GM12865 (cell line): ENCODE data around the gene CD160.

Experiments
- DNase-seq: peaks from one replicate; pipeline ENCODE4 v3.0.0; 2010; ENCODE audit warnings: low read depth
- H3K4me3 ChIP-seq: 2 replicates; pipeline ENCODE4 v1.5.1; 2011; ENCODE audit warnings: mild to moderate bottlenecking, low read depth, low read length, control low read depth
- TF ChIP-seq, protein P1 (sequence below): IDR thresholded peaks from 2 replicates; pipeline ENCODE4 v1.5.1; 2011; ENCODE audit warnings: low read length, control low read depth, low read depth, inconsistent platforms; ENCODE audit not compliant: insufficient read depth; ENCODE audit errors: missing control alignments

Gene CD160

DNA sequence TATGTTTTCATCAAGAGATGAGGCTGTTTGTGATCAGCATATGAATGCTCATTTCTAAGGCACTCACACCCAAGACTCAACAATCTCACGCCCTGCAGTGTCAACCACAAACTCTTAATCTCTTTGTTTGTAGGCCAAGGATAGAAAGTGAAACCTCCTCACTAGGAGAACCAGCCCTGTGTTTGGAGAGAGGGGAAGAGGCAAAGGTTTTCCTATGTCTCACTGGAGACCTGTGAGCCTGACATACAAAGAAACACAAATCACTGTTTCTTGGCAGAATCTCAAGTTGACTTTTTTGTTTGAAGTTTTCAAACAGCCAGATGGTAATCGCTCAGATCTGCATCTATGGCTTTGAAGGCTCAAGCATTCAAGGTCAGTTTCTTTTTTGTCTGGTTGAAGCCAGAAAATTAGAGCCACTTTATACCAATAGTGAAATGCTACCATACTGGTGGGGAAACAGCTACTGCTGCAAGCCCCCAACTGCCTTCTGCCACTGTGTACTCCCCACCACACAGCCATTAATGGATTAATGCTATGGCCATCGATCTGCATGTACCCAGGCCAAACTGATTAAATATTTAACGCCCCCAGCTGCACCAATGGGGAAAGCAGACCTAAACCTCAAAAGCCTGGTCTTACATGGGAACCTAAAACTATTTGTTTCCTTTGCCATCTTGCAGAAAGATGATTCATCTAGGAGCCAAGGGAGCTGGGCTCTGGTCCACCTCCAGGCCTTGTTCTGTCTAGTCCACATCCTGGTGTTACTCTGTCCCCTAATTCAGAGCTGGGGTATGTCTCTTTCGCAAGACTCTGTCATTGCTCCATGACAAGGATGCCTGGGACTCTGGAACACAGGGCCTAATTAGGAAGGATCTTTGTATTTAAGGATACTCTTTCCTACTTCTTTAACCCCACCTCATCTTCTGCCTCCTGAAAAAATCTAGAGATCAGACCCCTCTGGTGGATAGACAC is 28.4 kb upstream of the CD160 start:
- DNase-seq: peak; percentile 73
- TF ChIP-seq, protein P1, sequence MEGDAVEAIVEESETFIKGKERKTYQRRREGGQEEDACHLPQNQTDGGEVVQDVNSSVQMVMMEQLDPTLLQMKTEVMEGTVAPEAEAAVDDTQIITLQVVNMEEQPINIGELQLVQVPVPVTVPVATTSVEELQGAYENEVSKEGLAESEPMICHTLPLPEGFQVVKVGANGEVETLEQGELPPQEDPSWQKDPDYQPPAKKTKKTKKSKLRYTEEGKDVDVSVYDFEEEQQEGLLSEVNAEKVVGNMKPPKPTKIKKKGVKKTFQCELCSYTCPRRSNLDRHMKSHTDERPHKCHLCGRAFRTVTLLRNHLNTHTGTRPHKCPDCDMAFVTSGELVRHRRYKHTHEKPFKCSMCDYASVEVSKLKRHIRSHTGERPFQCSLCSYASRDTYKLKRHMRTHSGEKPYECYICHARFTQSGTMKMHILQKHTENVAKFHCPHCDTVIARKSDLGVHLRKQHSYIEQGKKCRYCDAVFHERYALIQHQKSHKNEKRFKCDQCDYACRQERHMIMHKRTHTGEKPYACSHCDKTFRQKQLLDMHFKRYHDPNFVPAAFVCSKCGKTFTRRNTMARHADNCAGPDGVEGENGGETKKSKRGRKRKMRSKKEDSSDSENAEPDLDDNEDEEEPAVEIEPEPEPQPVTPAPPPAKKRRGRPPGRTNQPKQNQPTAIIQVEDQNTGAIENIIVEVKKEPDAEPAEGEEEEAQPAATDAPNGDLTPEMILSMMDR: no peak
- no peak overlapping the region for H3K4me3 ChIP-seq

DNA sequence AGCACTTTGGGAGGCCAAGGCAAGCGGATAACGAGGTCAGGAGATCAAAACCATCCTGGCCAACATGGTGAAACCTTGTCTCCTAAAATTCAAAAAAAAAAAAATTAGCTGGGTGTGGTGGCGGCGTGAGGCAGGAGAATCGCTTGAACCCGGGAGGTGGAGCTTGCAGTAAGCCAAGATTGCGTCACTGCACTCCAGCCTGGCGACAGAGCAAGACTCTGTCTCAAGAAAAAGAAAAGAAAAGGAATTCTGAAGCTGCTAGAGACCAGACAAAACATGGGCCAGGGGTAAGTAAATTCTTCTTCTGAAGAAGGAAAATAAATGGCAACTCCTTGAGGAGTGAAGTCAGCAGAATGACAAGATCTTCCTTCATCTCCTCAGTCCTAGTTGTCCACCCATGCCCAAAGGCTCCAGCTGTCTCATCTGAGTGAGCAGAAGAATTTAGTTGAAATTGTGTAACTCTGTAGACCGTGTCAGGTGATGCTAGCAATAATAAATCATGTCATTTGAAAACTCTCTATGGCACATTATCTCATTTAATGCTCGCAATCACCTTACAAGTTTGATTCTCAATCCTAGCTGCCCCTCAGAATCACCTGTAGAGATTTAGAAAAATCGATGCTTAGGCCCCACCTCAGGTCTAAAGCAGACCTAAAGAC is 26.4 kb upstream of the CD160 start:
- TF ChIP-seq, protein P1: no peak

DNA sequence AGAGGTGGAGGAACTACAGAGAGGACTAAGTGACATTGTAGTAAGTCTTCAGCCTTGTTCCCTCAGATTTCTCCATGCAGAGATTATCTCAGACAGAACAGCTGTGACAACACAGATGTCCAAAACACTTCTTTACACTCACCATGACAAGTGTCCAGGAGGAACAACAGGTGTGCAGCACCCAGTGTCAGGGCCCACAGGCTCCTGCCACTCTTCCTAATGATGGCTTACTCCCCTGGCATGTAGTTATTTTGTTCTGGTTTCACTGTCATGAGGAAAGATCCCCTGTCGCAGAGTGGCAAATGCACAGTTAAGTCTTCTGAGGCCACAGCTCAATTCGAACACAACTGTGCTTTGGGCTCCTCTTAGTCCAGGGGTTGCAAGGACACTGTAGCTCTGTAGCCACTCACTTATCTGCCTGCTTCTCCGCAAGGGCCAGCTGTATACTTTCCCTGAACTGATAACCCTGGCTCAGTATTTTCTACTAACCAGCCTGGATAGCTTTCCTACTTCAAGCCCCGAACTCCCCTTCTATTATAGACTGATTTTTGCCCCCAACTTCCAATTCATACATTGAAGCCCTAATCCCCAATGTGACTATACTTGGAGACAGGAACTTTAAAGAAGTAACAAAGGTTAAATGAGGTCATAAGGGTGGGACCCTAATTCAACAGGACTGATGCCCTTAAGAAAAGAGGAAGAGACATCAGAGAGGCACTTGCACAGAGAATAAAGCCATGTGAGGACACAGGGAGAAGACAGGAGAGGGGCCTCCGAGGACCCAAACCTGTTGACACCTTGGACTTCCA is 23.3 kb upstream of the CD160 start:
- TF ChIP-seq, protein P1: no peak
- no peak overlapping the region for H3K4me3 ChIP-seq
- DNase-seq: no peak

More for the DNA sequence above, 26.4 kb upstream of the CD160 start:
- no peak overlapping the region for H3K4me3 ChIP-seq
- no peak for DNase-seq

DNA sequence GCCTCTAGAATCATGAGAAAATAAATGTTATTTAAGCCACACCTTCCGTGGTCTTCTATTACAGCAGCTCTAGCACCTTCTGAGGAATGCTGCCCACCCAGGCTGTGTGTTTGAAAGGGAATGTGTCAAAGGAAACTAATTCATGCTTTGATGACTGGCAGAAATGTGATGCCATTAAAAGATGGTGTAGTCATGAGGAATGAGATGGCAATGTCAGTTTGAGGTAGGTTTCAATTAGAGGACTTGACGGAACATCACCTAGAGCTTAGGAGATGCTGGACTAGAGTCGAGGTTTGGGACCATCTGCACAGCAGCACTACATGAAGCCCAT is 22.7 kb upstream of the CD160 start:
- no peak for DNase-seq
- TF ChIP-seq, protein P1: no peak
- no peak overlapping the region for H3K4me3 ChIP-seq

DNA sequence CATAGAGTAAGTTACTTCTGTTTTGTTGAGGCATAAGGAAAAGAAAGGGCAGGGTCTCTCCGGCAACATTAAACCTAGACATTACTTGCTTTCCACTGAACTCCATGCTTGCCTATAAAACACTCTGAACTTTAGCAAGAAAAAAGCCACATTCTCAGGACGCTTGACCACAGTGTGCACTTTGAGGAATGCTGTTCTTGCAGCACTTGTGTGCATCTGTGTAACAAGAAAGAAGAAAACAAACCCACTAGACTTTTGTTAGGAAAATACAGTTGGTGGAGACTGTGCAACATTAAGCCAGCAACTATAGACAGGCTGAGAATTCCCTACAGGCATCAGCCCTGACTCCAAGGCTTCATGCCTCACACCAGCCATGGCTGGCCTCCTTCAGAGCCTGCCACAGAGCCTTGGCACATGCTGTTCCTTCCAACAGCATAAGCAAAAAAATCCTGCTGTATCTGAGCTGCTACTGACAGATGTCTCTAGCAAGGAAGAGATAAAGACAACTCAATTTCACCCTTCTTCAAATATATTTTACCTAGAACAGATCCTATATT is 17.9 kb upstream of the CD160 start:
- DNase-seq: no peak
- TF ChIP-seq, protein P1: no peak
- H3K4me3 ChIP-seq: no peak overlapping the region

DNA sequence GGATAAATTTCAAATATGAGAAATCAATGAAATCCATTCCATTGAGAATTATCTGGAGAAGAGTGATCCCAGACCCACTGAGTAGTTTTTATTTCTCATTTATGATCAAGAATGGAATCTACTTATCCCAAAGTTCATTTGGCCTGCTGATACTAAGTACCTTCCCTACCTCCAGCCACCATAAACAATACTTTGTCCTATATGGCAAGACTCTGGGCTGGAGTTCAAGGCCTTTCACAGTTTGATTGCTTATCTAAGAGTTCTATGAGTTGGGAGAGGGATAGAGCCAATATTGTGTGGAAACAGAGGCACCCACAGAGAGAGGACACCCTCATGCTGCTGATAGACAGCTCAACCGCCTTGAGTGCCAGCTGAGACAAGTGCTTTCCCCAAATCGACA is 17.2 kb upstream of the CD160 start:
- H3K4me3 ChIP-seq: no peak overlapping the region
- TF ChIP-seq, protein P1: no peak
- no peak for DNase-seq
